Thymus (tissue), 14 donors: Measurements from ENCODE around the gene ARL13B. TPM values are rescaled to one million over a fixed set of nuclear protein-coding genes. Genes with fewer than 3 reads are reported as not detected.
"Not testable (repeated sequence)": the region's sequence is repeated elsewhere in the genome, so short reads cannot be mapped to it uniquely, and the experiment has no call there.

Experiments
- DNase-seq, 9 donors: peaks; one replicate each; pipeline ENCODE4 v3.0.0-alpha.2; 2013; ENCODE audit warnings: low spot score in 9 of 9, low read depth in 6 of 9, missing footprints in 1 of 9
- H3K27ac ChIP-seq, 2 donors: one replicate each; pipeline ENCODE4 v1.5.1; 2013; ENCODE audit warnings: control low read depth in 1 of 2, low read depth in 1 of 2, low read length in 1 of 2, mild to moderate bottlenecking in 1 of 2, moderate library complexity in 1 of 2
- H3K27me3 ChIP-seq, 2 donors: one replicate each; pipeline ENCODE4 v1.5.1; 2013; ENCODE audit warnings: low read length in 1 of 2; ENCODE audit not compliant: control insufficient read depth in 2 of 2, insufficient read depth in 1 of 2
- H3K36me3 ChIP-seq, 2 donors: one replicate each; pipeline ENCODE4 v1.5.1; 2013; ENCODE audit warnings: low read length in 1 of 2, mild to moderate bottlenecking in 1 of 2, moderate library complexity in 1 of 2; ENCODE audit not compliant: control insufficient read depth in 2 of 2, insufficient read depth in 2 of 2
- H3K4me1 ChIP-seq, 2 donors: one replicate each; pipeline ENCODE4 v1.5.1; 2013; ENCODE audit warnings: low read length in 2 of 2; ENCODE audit not compliant: control insufficient read depth in 2 of 2, insufficient read depth in 2 of 2
- H3K4me3 ChIP-seq, 2 donors: one replicate each; pipeline ENCODE4 v1.5.1; 2013; ENCODE audit warnings: low read length in 2 of 2, control low read depth in 1 of 2, mild to moderate bottlenecking in 1 of 2
- H3K9me3 ChIP-seq, 2 donors: one replicate each; pipeline ENCODE4 v1.5.1; 2013; ENCODE audit warnings: low read length in 1 of 2, mild to moderate bottlenecking in 1 of 2; ENCODE audit not compliant: control insufficient read depth in 2 of 2, insufficient read depth in 1 of 2
- WGBS: extraction: QIAGEN DNeasy Blood & Tissue Kit; methylation state at CpG from one replicate; pipeline ENCODE4 v1.1.7; 2013; 5-methylcytosine and 5-hydroxymethylcytosine counted together
- long read RNA-seq, 10 donors: transcript quantifications; one replicate each; lab custom pipeline, GENCODE V29; 2026
- polyA plus RNA-seq: library from polyadenylated mRNA; stranded (reverse); fragments of 200-250 nt; gene quantifications from one replicate; pipeline ENCODE4 v1.2.3, GENCODE V29; 2013
- total RNA-seq: library from RNA; stranded (reverse); fragments of 120-200 nt; gene quantifications from one replicate; pipeline ENCODE4 v1.2.4, GENCODE V29; 2013
- donor health status: healthy.

The ARL13B gene
- total RNA-seq (8.5 TPM), polyA plus RNA-seq (6.7 TPM)
- long read RNA-seq, donor 1: 0 reads
- long read RNA-seq, donor 2, partial matches to known transcripts: 13 of 15 reads
- long read RNA-seq, donor 2, other reads (novel, unspliced or antisense): 0 of 15 reads
- long read RNA-seq, donor 3, partial matches to known transcripts: 0 of 1 reads
- long read RNA-seq, donor 3, other reads (novel, unspliced or antisense): 0 of 1 reads
- long read RNA-seq, donor 4, partial matches to known transcripts: 0 of 1 reads
- long read RNA-seq, donor 4, other reads (novel, unspliced or antisense): 0 of 1 reads
- long read RNA-seq, donor 5, partial matches to known transcripts: 0 of 1 reads
- long read RNA-seq, donor 5, other reads (novel, unspliced or antisense): 0 of 1 reads
- long read RNA-seq, donor 6, partial matches to known transcripts: 0 of 2 reads
- long read RNA-seq, donor 6, other reads (novel, unspliced or antisense): 0 of 2 reads
- long read RNA-seq, donor 7, partial matches to known transcripts: 0 of 3 reads
- long read RNA-seq, donor 7, other reads (novel, unspliced or antisense): 0 of 3 reads
- long read RNA-seq, donor 8: 0 reads
- long read RNA-seq, donor 9: 0 reads
- long read RNA-seq, donor 10: 0 reads

- Histone ChIP-seq H3K27ac (peak within 1 kb of the TSS; percentile 64 to 77), H3K36me3 (no peaks in the 10 kb centered on the region), H3K4me1 (peaks cover 0 to 8% of the 10 kb centered on the region in 2 donors), H3K4me3 (peak within 1 kb of the TSS; percentile 84 to 96), H3K27me3 (no peaks in the 10 kb centered on the region), H3K9me3 (no peaks in the 10 kb centered on the region)
- DNase-seq: peak; percentile 88 to 97 (median 93)
- under 1% methylated on average over 66 of the region's 66 CpGs for WGBS
Observed at GRCh38 chr3:93979850-93980676, at the start of gene ARL13B. ARL13B (plus strand) TSS chr3:93980155; CDS start chr3:93980424, 269 bp downstream.

DNA sequence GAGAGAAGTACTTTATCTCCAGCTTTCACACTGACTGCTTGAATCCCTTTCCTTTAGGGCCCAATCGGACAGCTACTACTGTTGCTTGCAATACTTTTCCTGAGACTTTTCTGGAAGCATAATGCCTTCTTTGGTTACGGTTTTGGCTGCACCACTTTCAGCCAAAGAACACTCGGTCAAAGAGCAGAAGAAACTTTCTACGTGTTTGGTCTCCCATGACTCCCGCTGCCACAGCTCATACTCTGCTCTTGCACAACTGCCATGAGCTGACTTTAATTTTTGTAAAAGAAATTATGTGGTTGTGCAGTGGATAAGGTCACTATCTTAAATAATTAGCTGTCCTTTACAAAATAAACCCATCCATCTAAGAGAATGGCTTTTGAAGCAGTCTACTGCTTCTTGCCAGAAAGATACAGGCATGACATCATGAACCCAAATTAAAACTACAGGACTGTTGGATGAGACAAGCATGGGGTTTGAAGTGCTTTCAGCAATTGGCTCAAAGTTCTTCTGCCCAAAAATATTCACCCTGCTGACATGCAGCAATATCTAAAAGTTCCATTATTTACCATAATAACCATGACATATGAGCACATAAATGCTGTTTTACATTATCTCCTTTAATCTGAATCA lies 48.2 kb upstream of the ARL13B start:
- Histone ChIP-seq H3K36me3 (no peaks in the 10 kb centered on the region), H3K4me1 (no peaks in the 10 kb centered on the region), H3K27ac (no peak overlapping the region), H3K27me3 (no peaks in the 10 kb centered on the region), H3K9me3 (peaks cover 0 to 4% of the 10 kb centered on the region in 2 donors), H3K4me3 (no peak overlapping the region)
- no peak for DNase-seq
- WGBS: 96% methylated on average over 5 of the region's 5 CpGs

DNA sequence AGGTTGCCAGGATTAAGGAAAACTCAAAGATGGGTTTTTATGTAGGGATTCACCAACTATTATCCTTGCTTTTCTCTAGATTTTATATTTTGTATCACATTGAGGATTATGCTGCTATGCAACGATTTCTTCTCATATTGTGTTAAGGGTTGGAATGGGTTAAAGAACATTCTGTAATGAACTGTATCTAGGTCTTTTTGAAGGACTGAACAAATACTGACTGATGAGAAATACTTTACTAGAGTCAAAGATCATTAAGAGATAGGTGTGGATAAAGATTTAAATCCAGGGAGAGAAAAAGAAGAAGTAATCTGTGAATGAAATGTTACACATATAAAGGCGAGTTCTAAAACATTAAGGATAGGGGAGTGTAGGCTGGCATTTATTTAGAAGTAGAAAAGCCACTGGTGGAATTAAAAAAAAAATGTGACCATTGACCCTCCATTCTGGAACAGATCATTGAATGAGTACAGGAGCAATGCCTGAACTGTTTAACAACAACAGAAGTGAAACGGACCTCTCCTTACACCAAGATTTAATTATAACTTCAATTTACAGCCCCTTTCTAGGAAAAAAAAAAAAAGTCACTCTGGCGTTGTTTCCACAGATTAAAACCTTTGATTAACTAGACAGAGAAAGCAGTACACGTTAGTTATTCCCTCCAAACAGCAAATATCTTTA lies 45.4 kb upstream of the ARL13B start:
- 93% methylated on average over 5 of the region's 5 CpGs for WGBS
- H3K4me1 ChIP-seq: no peaks in the 10 kb centered on the region
- DNase-seq: no peak

GRCh38 chr3:93936549-93936948 lies 43.4 kb upstream of the ARL13B start:
- Histone ChIP-seq H3K27me3 (no peaks in the 10 kb centered on the region), H3K4me3 (no peak overlapping the region), H3K36me3 (no peaks in the 10 kb centered on the region), H3K27ac (no peak overlapping the region), H3K4me1 (no peaks in the 10 kb centered on the region), H3K9me3 (peaks cover 0 to 4% of the 10 kb centered on the region in 2 donors)
- 80% methylated on average over 1 of the region's 1 CpG for WGBS
- no peak for DNase-seq

More for the DNA sequence above, 45.4 kb upstream of the ARL13B start:
- no peaks in the 10 kb centered on the region for H3K36me3 ChIP-seq
- H3K27ac ChIP-seq: no peak overlapping the region
- H3K27me3 ChIP-seq: no peaks in the 10 kb centered on the region
- peaks cover 0 to 4% of the 10 kb centered on the region in 2 donors for H3K9me3 ChIP-seq
- H3K4me3 ChIP-seq: no peak overlapping the region

DNA sequence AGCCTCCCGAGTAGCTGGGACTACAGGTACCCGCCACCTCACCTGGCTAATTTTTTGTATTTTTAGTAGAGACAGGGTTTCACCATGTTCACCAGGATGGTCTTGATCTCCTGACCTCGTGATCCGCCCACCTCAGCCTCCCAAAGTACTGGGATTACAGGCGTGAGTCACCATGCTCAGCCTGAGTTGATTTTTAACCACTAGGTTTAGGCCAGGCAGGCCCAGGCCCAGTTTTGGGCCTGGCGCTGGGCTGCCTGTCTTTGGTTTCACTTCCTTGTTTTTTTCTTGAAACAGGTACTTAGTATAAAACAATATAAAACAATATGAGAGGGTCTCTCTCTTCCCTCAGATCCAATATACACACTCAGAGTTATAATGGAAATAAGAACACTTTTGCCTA lies 42.5 kb upstream of the ARL13B start:
- H3K27me3 ChIP-seq, H3K36me3 ChIP-seq, H3K27ac ChIP-seq, DNase-seq, H3K4me1 ChIP-seq, H3K9me3 ChIP-seq, H3K4me3 ChIP-seq: not testable (repeated sequence)
- 94% methylated on average over 6 of the region's 6 CpGs for whole genome bisulfite sequencing

GRCh38 chr3:93949958-93950357 lies 30.0 kb upstream of the ARL13B start:
- H3K4me3 ChIP-seq, DNase-seq, H3K27ac ChIP-seq, H3K36me3 ChIP-seq, H3K4me1 ChIP-seq, H3K27me3 ChIP-seq, H3K9me3 ChIP-seq: not testable (repeated sequence)
- 92% methylated on average over 8 of the region's 8 CpGs for WGBS

DNA sequence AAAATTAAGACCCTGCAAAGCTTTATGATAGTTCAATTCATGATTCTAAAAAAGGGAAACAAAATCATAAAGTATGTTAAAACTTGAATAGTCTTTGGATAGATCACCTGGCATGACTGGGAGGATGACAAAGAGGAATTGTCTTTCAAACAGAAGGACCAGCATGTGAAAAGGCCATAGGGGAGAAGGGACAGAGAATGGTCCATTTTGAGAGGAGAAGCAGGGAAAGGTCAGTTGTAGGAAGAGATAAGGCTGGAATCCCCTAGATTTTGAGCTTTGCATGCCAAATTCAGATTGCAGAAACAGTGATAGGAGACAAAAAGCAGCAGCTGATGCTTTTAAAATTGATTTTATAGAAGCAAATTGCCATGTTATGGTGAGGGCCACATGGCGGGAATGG lies 18.9 kb upstream of the ARL13B start:
- no peaks in the 10 kb centered on the region for H3K36me3 ChIP-seq
- no peaks in the 10 kb centered on the region for H3K9me3 ChIP-seq
- DNase-seq: no peak
- 93% methylated on average over 1 of the region's 1 CpG for WGBS
- no peaks in the 10 kb centered on the region for H3K4me1 ChIP-seq
- no peaks in the 10 kb centered on the region for H3K27me3 ChIP-seq
- H3K4me3 ChIP-seq: no peak overlapping the region
- H3K27ac ChIP-seq: no peak overlapping the region

GRCh38 chr3:93961489-93961888 lies 18.5 kb upstream of the ARL13B start:
- H3K9me3 ChIP-seq: no peaks in the 10 kb centered on the region
- H3K4me1 ChIP-seq: no peaks in the 10 kb centered on the region
- H3K27ac ChIP-seq: no peak overlapping the region
- H3K36me3 ChIP-seq: no peaks in the 10 kb centered on the region
- H3K4me3 ChIP-seq: no peak overlapping the region
- H3K27me3 ChIP-seq: no peaks in the 10 kb centered on the region
- WGBS: 90% methylated on average over 1 of the region's 1 CpG
- DNase-seq: no peak
